HepG2 (cell line): ENCODE results near the gene KIF17. TPM values are rescaled to one million over a fixed set of nuclear protein-coding genes. Genes with fewer than 3 reads are reported as not detected.
"Not testable (repeated sequence)": the region's sequence is repeated elsewhere in the genome, so short reads cannot be mapped to it uniquely, and the experiment has no call there.

Source experiments
- ATAC-seq: fragments of 200-7000 bp; cut with Tn5 transposase; 3 replicates; pipeline ENCODE4 v1.9.1; 2020; ENCODE audit warnings: mild to moderate bottlenecking, moderate library complexity
- BruUV-seq: library from RNA; stranded (reverse); fragments of 400-500 nt; replicated peaks from 2 replicates; lab custom pipeline; 2021; lab: Mats Ljungman, UMichigan
- CTCF ChIA-PET: fragments of 300-600 bp; formaldehyde crosslinking; extraction: SDS; loops from one replicate; lab custom pipeline; 2021; ENCODE audit warnings: low total read pairs, inconsistent platforms, low intra/inter-chr PET ratio; lab: Yijun Ruan, JAX
- POLR2A ChIA-PET: fragments of 350-600 bp; sonication (Branson Sonifier 250); formaldehyde crosslinking; loops from one replicate; lab custom pipeline; 2020; ENCODE audit warnings: antibody characterized with exemption, inconsistent platforms; lab: Yijun Ruan, JAX
- DNase-seq: peaks from one replicate; pipeline ENCODE4 v3.0.0-alpha.2; 2015; ENCODE audit warnings: low spot score
- FAIRE-seq: peaks from 3 replicates; lab custom pipeline; 2011; peaks lifted over from hg19 to GRCh38; lab: Jason Lieb, UNC
- H2AFZ ChIP-seq: one replicate; pipeline ENCODE4 v1.6.1; 2011; ENCODE audit warnings: low read length, inconsistent platforms
- H3K27ac ChIP-seq: fragments of 300-600 bp; 3 replicates; pipeline ENCODE4 v1.8.0; 2011; ENCODE audit warnings: mixed run types, mild to moderate bottlenecking, mixed read lengths, low read length, inconsistent platforms; ENCODE audit not compliant: insufficient read depth; ENCODE audit errors: extremely low read length
- H3K27me3 ChIP-seq, 2 experiments: fragments of 200-600 bp in 1 of 2; 2 replicates in 1 of 2; 3 replicates in 1 of 2; pipeline versions ENCODE4 v1.6.0 to v1.8.0; 2011; ENCODE audit warnings: low read length in 2 of 2, mild to moderate bottlenecking in 2 of 2, moderate library complexity in 2 of 2, inconsistent platforms in 1 of 2; ENCODE audit not compliant: insufficient read depth in 2 of 2, control insufficient read depth in 1 of 2
- H3K36me3 ChIP-seq, 2 experiments: fragments of 200-600 bp in 1 of 2; replicated peaks in 1 of 2; 2 replicates in 1 of 2; 3 replicates in 1 of 2; pipeline versions ENCODE4 v1.5.1 to v1.8.0; 2011; ENCODE audit warnings: low read length in 2 of 2, inconsistent platforms in 1 of 2; ENCODE audit not compliant: insufficient read depth in 2 of 2, control insufficient read depth in 1 of 2
- H3K4me1 ChIP-seq: 2 replicates; pipeline ENCODE4 v1.5.1; 2012; ENCODE audit warnings: low read length, inconsistent platforms; ENCODE audit not compliant: insufficient read depth
- H3K4me2 ChIP-seq: 2 replicates; pipeline ENCODE4 v1.6.0; 2011; ENCODE audit warnings: low read depth, low read length, inconsistent platforms
- H3K4me3 ChIP-seq, 3 experiments: fragments of 200-600 bp in 1 of 3; sonication (generic), shearing (Covaris generic) in 1 of 3; replicated peaks in 1 of 3; 2 replicates each; pipeline ENCODE4 v1.5.1; 2011 to 2016; ENCODE audit warnings: low read length in 3 of 3, inconsistent platforms in 2 of 3, low read depth in 2 of 3, mild to moderate bottlenecking in 2 of 3, control low read depth in 1 of 3, mixed read lengths in 1 of 3; ENCODE audit not compliant: insufficient read depth in 1 of 3
- H3K79me2 ChIP-seq: one replicate; pipeline ENCODE4 v1.6.1; 2011; ENCODE audit warnings: low read length, inconsistent platforms; ENCODE audit not compliant: insufficient read depth
- H3K9ac ChIP-seq: 2 replicates; pipeline ENCODE4 v1.6.0; 2011; ENCODE audit warnings: mild to moderate bottlenecking, low read depth, low read length, inconsistent platforms; ENCODE audit not compliant: insufficient read depth
- H3K9me3 ChIP-seq: 2 replicates; pipeline ENCODE4 v1.5.1; 2012; ENCODE audit warnings: mild to moderate bottlenecking, low read length
- H4K20me1 ChIP-seq: 2 replicates; pipeline ENCODE4 v1.6.0; 2011; ENCODE audit warnings: inconsistent platforms, mild to moderate bottlenecking, low read length, moderate library complexity; ENCODE audit not compliant: insufficient read depth
- CENPX ChIP-seq: sonication (generic); formaldehyde crosslinking; IDR thresholded peaks from 2 replicates; pipeline ENCODE4 v1.9.0; 2021; ENCODE audit warnings: mild to moderate bottlenecking, missing genetic modification reagents, moderate library complexity
- E2F2 ChIP-seq: sonication (generic); formaldehyde crosslinking; IDR thresholded peaks from 2 replicates; pipeline ENCODE4 v1.4.0; 2020; ENCODE audit warnings: missing genetic modification reagents, borderline replicate concordance
- FOXC1 ChIP-seq: sonication (generic); formaldehyde crosslinking; IDR thresholded peaks from 2 replicates; pipeline ENCODE4 v1.8.0; 2022; ENCODE audit warnings: mild to moderate bottlenecking, missing genetic modification reagents, borderline replicate concordance
- MATR3 ChIP-seq: sonication (generic); formaldehyde crosslinking; IDR thresholded peaks from 2 replicates; pipeline ENCODE4 v1.4.0; 2020; ENCODE audit warnings: missing genetic modification reagents
- MZF1 ChIP-seq: sonication (generic); formaldehyde crosslinking; IDR thresholded peaks from 2 replicates; pipeline ENCODE4 v1.8.1; 2023; ENCODE audit warnings: mild to moderate bottlenecking, missing genetic modification reagents, borderline replicate concordance
- SSRP1 ChIP-seq: IDR thresholded peaks from 2 replicates; pipeline ENCODE4 v1.6.1; 2016; ENCODE audit warnings: control low read depth
- ZBTB40 ChIP-seq, 2 experiments: fragments of 450-650 bp in 1 of 2; sonication (generic) in 1 of 2; formaldehyde crosslinking in 1 of 2; IDR thresholded peaks; 2 replicates each; pipeline versions ENCODE4 v1.6.1 to v1.8.0; 2016 to 2022; ENCODE audit warnings: antibody characterized with exemption in 1 of 2, mild to moderate bottlenecking in 1 of 2, missing genetic modification reagents in 1 of 2
- ZNF3 ChIP-seq: IDR thresholded peaks from 2 replicates; pipeline ENCODE4 v1.7.0; 2017; ENCODE audit warnings: inconsistent platforms
- ZNF773 ChIP-seq: sonication (generic); formaldehyde crosslinking; IDR thresholded peaks from 2 replicates; pipeline ENCODE4 v1.4.0; 2020; ENCODE audit warnings: missing genetic modification reagents, borderline replicate concordance
- WGBS: methylation state at CpG from one replicate; pipeline ENCODE4 v1.1.6; 2017; ENCODE audit warnings: low lambda C conversion rate; 5-methylcytosine and 5-hydroxymethylcytosine counted together
- in situ Hi-C: cut with HindIII; loops from 2 replicates; pipeline ENCODE4 v1.10.0; 2017; ENCODE audit warnings: low pct_unique_long_range_greater_than_20kb; ENCODE audit not compliant: extremely low pct_ligation_motif_present
- intact Hi-C: fragments of 100-400 bp; cut with micrococcal nuclease; formaldehyde crosslinking; loops from one replicate; pipeline ENCODE4 v1.10.0; 2022; ENCODE audit not compliant: unreplicated experiment
- polyA plus RNA-seq, 8 experiments: library from polyadenylated mRNA; depleted of rRNA in 3 of 8; stranded (reverse) in 7 of 8; unstranded in 1 of 8; fragments of >200 nt; fragmentation: Illumina TruSeq in 4 of 8; extraction: Trizol in 4 of 8; gene quantifications; 2 replicates each; pipeline versions ENCODE4 v1.2.1 to v1.2.3, GENCODE V29; 2011 to 2016; ENCODE audit warnings: low read depth in 4 of 8, missing spikeins in 1 of 8, mixed read lengths in 1 of 8; ENCODE audit not compliant: insufficient read depth in 1 of 8
- total RNA-seq, 5 experiments: library from RNA; depleted of rRNA; stranded (reverse); fragments of >200 nt; fragmentation: Illumina TruSeq; extraction: Trizol; gene quantifications; 2 replicates each; pipeline ENCODE4 v1.2.3, GENCODE V29; 2016; ENCODE audit warnings: low read depth in 1 of 5
- TF ChIP-seq, protein P1 (sequence below): sonication (generic); formaldehyde crosslinking; conservative IDR thresholded peaks from 2 replicates; pipeline ENCODE4 v1.8.0; 2022; ENCODE audit warnings: mild to moderate bottlenecking, moderate library complexity, missing genetic modification reagents

The KIF17 gene
- total and polyA plus RNA-seq, 2 of the 13 experiments (the other 11 are each of a cell fraction or from before 2014, with no cell fraction given): 0.24 to 0.44 TPM

DNA sequence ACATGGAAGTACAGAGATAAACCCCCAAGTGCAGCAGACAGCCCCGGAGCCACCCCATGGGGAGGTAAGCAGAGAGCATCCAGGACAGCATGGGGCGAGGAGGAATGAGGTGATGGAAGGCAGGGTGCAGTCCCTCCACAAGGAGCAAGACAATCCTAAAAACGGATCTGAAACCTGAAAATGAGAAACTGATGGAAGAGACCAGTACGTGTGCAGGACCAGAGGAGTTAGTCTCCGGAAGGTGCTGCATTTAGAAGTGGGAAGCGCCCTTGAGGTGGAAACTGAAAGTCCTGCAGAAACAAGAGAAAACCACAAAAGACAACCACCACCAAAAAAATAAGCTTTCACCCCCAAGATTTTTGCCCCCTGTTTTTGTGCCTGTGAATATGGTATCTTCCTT lies 39.2 kb downstream of the KIF17 start (continued):
- TF ChIP-seq ZBTB40 (IDR thresholded peaks at IDR 0.05) (no peak), ZBTB40 (CRISPR knock-in tag; IDR thresholded peaks at IDR 0.05) (no peak), E2F2 (no peak), MZF1 (no peak), MATR3 (no peak), CENPX (no peak), FOXC1 (no peak), ZNF773 (CRISPR knock-in tag) (no peak), SSRP1 (no peak), ZNF3 (CRISPR knock-in tag) (no peak)
- TF ChIP-seq, protein P1, sequence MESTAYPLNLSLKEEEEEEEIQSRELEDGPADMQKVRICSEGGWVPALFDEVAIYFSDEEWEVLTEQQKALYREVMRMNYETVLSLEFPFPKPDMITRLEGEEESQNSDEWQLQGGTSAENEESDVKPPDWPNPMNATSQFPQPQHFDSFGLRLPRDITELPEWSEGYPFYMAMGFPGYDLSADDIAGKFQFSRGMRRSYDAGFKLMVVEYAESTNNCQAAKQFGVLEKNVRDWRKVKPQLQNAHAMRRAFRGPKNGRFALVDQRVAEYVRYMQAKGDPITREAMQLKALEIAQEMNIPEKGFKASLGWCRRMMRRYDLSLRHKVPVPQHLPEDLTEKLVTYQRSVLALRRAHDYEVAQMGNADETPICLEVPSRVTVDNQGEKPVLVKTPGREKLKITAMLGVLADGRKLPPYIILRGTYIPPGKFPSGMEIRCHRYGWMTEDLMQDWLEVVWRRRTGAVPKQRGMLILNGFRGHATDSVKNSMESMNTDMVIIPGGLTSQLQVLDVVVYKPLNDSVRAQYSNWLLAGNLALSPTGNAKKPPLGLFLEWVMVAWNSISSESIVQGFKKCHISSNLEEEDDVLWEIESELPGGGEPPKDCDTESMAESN (CRISPR knock-in tag): no peak

- CTCF ChIA-PET, H3K36me3 ChIP-seq, H3K9me3 ChIP-seq, FAIRE-seq, intact Hi-C loops, H3K4me3 ChIP-seq, in situ Hi-C loops, H3K4me2 ChIP-seq, ATAC-seq, H4K20me1 ChIP-seq, DNase-seq, H3K79me2 ChIP-seq, H3K27ac ChIP-seq, POLR2A ChIA-PET, H3K9ac ChIP-seq, BruUV-seq, H2AFZ ChIP-seq, H3K27me3 ChIP-seq: not testable (repeated sequence)
- H3K4me1 ChIP-seq: peaks cover 18% of the 10 kb centered on the region; the same call in 1 of the 2 replicates
- 53% methylated on average over 11 of the region's 11 CpGs for WGBS
These were observed 44.2 kb downstream of the KIF17 start for GRCh38 chr1:20673626-20674025.
